Common myeloid progenitor, CD34-positive (primary cell): Measurements from ENCODE around the gene NBPF3.
"Not testable (repeated sequence)": the region's sequence is repeated elsewhere in the genome, so short reads cannot be mapped to it uniquely, and the experiment has no call there.

Experiments used
- CTCF ChIA-PET: fragments of 350-600 bp; sonication (Branson Sonifier 250); formaldehyde crosslinking; loops from one replicate; lab custom pipeline; 2021; ENCODE audit warnings: antibody characterized with exemption; lab: Charles Lee
- POLR2A ChIA-PET: fragments of 350-600 bp; sonication (Branson Sonifier 250); formaldehyde crosslinking; loops from one replicate; lab custom pipeline; 2021; ENCODE audit warnings: antibody characterized with exemption; lab: Charles Lee
- DNase-seq, 3 donors: peaks; one replicate each; pipeline versions ENCODE4 v3.0.0 to v3.0.0-alpha.2; 2013
- H3K27ac ChIP-seq, 2 experiments: 1 replicate in 1 of 2; 2 replicates in 1 of 2; pipeline ENCODE4 v1.7.0; 2013; ENCODE audit warnings: inconsistent platforms in 2 of 2, low read length in 2 of 2, mild to moderate bottlenecking in 2 of 2, low read depth in 1 of 2, moderate library complexity in 1 of 2; ENCODE audit not compliant: severe bottlenecking in 2 of 2, insufficient read depth in 1 of 2, poor library complexity in 1 of 2
- H3K27me3 ChIP-seq, 5 experiments: replicated peaks in 2 of 5; 1 replicate in 3 of 5; 2 replicates in 2 of 5; pipeline versions ENCODE4 v1.6.1 to v1.7.0; 2013; ENCODE audit warnings: low read length in 4 of 5, mild to moderate bottlenecking in 2 of 5, moderate library complexity in 2 of 5, inconsistent platforms in 1 of 5; ENCODE audit not compliant: insufficient read depth in 5 of 5, control insufficient read depth in 4 of 5
- H3K36me3 ChIP-seq, 4 experiments: 1 replicate in 2 of 4; 2 replicates in 2 of 4; pipeline versions ENCODE4 v1.6.1 to v1.7.0; 2013; ENCODE audit warnings: low read length in 3 of 4, control low read depth in 1 of 4, mild to moderate bottlenecking in 1 of 4; ENCODE audit not compliant: control insufficient read depth in 4 of 4, insufficient read depth in 4 of 4
- H3K4me1 ChIP-seq, 4 experiments: 1 replicate in 3 of 4; 2 replicates in 1 of 4; pipeline versions ENCODE4 v1.6.1 to v1.7.1; 2013; ENCODE audit warnings: low read length in 3 of 4, mild to moderate bottlenecking in 3 of 4, control low read depth in 1 of 4, inconsistent platforms in 1 of 4, moderate library complexity in 1 of 4; ENCODE audit not compliant: control insufficient read depth in 4 of 4, insufficient read depth in 4 of 4; ENCODE audit errors: control extremely low read depth in 1 of 4
- H3K4me3 ChIP-seq, 7 experiments: 1 replicate in 4 of 7; 2 replicates in 3 of 7; pipeline versions ENCODE4 v1.5.1 to v1.7.0; 2013; ENCODE audit warnings: mild to moderate bottlenecking in 7 of 7, low read length in 6 of 7, moderate library complexity in 6 of 7, inconsistent platforms in 2 of 7, low read depth in 2 of 7, control low read depth in 1 of 7; ENCODE audit not compliant: insufficient read depth in 4 of 7, control insufficient read depth in 1 of 7; ENCODE audit errors: extremely low read depth in 1 of 7
- H3K9me3 ChIP-seq, 5 experiments: 1 replicate in 4 of 5; 2 replicates in 1 of 5; pipeline versions ENCODE4 v1.6.1 to v1.7.1; 2013; ENCODE audit warnings: low read length in 4 of 5, mild to moderate bottlenecking in 2 of 5, inconsistent platforms in 1 of 5, low read depth in 1 of 5, moderate library complexity in 1 of 5; ENCODE audit not compliant: control insufficient read depth in 4 of 5, insufficient read depth in 2 of 5; ENCODE audit errors: control extremely low read depth in 1 of 5
- WGBS: methylation state at CpG from one replicate; pipeline ENCODE4 v1.1.5; 2013; ENCODE audit not compliant: insufficient coverage; 5-methylcytosine and 5-hydroxymethylcytosine counted together

Gene NBPF3

DNA sequence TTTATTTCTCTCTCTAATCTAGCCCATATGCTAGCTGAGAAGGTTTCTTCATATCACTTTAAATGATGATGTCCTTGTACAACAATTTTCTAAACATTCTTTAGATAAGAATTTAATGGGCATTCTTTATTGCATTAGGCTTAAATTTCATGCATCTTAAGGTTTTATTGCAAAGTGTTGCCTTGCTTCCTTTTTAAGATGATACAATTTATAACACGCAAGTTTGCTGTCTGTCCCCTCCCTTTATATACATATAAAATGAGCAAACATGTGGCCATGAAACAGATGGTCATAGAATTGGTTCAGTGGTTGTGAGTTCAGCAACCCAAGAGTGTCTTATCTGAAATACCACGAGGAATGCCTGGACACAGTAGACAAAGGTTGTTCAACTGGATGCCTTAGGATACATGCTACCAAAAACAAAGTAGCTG lies 12.1 kb downstream of the NBPF3 start:
- CTCF ChIA-PET: no interaction called here

DNA sequence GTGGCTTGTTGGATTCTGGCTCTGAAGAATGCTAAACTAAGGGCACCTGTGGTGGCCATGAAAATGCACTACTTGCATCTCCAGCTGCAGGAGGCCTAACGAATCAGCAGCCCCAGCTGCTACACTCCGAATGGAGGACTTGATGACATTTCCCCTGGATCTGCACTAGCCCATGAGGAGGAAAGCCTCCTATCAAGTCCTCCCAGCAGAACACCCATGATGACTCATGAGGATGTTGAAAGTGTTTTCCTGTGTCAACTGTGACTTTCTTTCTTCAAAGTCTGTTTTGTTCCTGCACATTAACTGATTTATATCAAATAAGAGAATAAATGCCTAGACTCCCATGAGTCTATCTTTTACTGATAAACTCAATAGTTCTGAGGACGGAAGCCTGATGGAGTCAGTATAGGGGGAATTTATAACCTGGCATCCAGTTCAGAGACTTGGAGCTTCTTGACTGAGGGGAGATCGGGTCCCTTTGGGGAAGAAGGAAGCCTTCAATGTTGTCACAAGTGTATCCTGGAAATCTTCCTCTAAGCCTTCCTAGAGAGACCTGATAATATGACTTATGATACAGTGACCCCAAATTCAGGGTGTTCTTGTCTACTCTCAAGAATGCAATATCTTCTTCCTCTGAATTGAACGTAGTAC lies 14.2 kb downstream of the NBPF3 start:
- H3K27me3 ChIP-seq, H3K36me3 ChIP-seq, POLR2A ChIA-PET, H3K27ac ChIP-seq, H3K9me3 ChIP-seq, H3K4me3 ChIP-seq: not testable (repeated sequence)
- CTCF ChIA-PET: interaction anchor here (1.2 to 1.6 kb wide), 4 partner anchors 10 to 221 kb away, joined by 3 read pairs; no protein-coding TSS in a partner anchor
- peaks cover 2 to 37% (median 29%) of the 10 kb centered on the region in 4 experiments for H3K4me1 ChIP-seq
- peak; percentile 65 to 94 (median 90) for DNase-seq
- WGBS: 27% methylated on average over 3 of the region's 5 CpGs

More for the DNA sequence above, 12.1 kb downstream of the NBPF3 start:
- 100% methylated on average over 1 of the region's 2 CpGs for WGBS
- peak in 2 of 3 donors; percentile 11 to 56 for DNase-seq
- Histone ChIP-seq H3K4me3 (no peak overlapping the region), H3K4me1 (peaks cover 2 to 37% (median 29%) of the 10 kb centered on the region in 4 experiments), H3K36me3 (peaks cover 0 to 3% (median under 1%) of the 10 kb centered on the region in 4 experiments), H3K27ac (no peak overlapping the region), H3K27me3 (no peaks in the 10 kb centered on the region), H3K9me3 (no peaks in the 10 kb centered on the region)
- POLR2A ChIA-PET: no interaction called here

DNA sequence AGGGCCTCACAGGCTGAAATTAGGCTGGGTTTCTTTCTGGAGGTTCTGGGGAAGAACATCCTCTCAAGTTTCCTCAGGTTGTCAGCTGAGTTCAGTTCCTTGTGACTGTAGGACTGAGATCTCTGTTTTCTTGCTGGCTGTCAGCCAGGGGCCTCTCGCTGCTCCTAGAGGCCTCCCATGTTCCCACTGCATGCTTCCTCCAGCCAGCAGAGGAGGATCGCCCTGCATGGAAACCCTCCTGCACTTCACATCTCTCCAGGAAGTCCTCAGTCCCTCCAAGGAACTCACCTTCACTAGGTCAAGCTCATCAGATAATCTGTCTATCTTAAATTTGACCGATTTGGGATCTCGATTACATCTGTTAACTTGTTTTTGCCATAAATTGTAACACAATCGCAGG lies 15.0 kb downstream of the NBPF3 start:
- POLR2A ChIA-PET, H3K27me3 ChIP-seq, H3K9me3 ChIP-seq, H3K4me3 ChIP-seq, DNase-seq, H3K36me3 ChIP-seq, H3K27ac ChIP-seq: not testable (repeated sequence)
- peaks cover 2 to 32% (median 25%) of the 10 kb centered on the region in 4 experiments for H3K4me1 ChIP-seq
- WGBS: no CpG with 5 or more reads among the region's 5 CpGs
- CTCF ChIA-PET: interaction anchor here (1.3 to 1.6 kb wide), 2 partner anchors 116 to 222 kb away, joined by 3 read pairs; no protein-coding TSS in a partner anchor

DNA sequence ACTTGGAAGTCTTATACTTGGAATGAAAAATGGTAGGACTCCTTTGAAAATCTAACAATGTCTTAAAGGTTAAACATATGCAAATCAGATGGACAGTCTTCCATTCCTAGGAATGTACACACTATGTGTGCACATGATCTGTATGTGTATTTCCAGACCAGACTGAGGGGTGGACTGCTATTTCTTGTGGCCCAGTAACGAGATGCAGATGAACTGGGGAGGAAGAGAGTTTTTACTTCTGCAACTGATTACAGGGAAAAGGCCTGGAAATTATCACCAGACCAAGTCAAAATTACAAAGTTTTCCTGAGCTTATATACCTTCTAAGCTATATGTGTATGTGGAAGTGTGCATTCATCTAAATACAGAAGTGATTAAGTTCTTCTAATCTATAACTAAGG lies 17.7 kb downstream of the NBPF3 start:
- CTCF ChIA-PET: no interaction called here
- no peak for DNase-seq
- Histone ChIP-seq H3K36me3 (no peaks in the 10 kb centered on the region), H3K9me3 (no peaks in the 10 kb centered on the region), H3K4me1 (peaks cover 0 to 22% (median 18%) of the 10 kb centered on the region in 4 experiments), H3K27ac (no peak overlapping the region), H3K4me3 (no peak overlapping the region), H3K27me3 (no peaks in the 10 kb centered on the region)
- POLR2A ChIA-PET: no interaction called here
- WGBS: 100% methylated on average over 1 of the region's 1 CpG

DNA sequence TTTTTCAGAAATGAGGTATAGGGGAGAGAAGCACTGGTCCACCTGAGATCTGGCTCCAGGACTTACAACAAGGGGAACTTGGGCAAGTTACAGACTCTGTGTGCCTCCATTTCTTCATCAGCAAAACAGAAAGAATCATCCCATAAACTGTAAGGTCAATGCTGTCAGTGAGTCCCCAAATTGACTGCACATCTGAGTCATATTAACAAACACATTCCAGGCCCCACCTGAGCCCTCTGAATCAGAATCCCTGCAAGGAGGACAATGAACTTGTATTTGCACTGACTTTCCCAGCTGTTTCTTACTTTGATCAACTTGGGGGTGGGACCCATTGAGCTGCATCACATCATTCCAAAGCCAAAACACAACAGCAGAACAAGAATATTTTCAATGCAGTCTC lies 25.2 kb downstream of the NBPF3 start:
- H3K4me1 ChIP-seq, H3K27me3 ChIP-seq, CTCF ChIA-PET, H3K36me3 ChIP-seq, H3K4me3 ChIP-seq, DNase-seq, POLR2A ChIA-PET, H3K27ac ChIP-seq, H3K9me3 ChIP-seq: not testable (repeated sequence)

DNA sequence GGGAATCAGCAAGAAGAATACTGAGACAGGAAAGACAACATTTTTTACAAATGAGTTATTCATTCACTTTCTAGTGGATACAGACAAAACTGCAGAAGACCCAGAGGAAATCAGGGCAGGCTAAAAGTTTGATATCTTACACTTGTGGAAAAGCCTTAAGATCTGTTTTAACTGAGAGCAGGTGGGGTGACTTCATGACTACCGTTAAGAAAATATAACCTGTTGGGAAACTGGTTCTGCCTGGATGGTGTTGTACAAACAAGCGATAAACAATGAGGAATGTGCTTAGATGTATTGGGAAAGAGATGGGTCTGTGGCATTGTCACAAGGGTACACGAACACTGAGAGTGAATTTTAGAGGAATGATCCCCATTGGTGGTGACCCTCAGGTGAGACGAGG lies 28.0 kb downstream of the NBPF3 start:
- 95% methylated on average over 4 of the region's 4 CpGs for WGBS
- H3K9me3 ChIP-seq, H3K27ac ChIP-seq, H3K36me3 ChIP-seq, H3K27me3 ChIP-seq, H3K4me3 ChIP-seq, DNase-seq, H3K4me1 ChIP-seq, POLR2A ChIA-PET: not testable (repeated sequence)
- CTCF ChIA-PET: interaction anchor here (1.6 to 3.6 kb wide), 2 partner anchors 18 to 97 kb away, joined by 4 to 12 read pairs; no protein-coding TSS in a partner anchor

DNA sequence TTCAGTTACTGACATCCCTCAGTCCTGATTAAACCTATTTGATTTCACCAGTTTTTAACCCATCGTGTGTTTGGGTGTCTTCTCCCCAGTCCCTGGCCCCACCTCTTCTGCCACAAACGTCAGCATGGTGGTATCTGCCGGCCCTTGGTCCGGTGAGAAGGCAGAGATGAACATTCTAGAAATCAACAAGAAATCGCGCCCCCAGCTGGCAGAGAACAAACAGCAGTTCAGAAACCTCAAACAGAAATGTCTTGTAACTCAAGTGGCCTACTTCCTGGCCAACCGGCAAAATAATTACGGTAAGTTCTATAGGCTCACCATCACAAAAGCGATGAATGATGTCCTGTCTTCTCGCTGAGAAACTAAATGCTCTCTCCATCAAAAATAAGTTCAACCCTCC lies 28.7 kb downstream of the NBPF3 start:
- H3K4me3 ChIP-seq: no peak overlapping the region
- H3K9me3 ChIP-seq: no peaks in the 10 kb centered on the region
- POLR2A ChIA-PET: no interaction called here
- H3K36me3 ChIP-seq: no peaks in the 10 kb centered on the region
- DNase-seq: peak; percentile 55 to 86 (median 63)
- H3K4me1 ChIP-seq: peaks cover 0 to 9% (median 0%) of the 10 kb centered on the region in 4 experiments
- no peaks in the 10 kb centered on the region for H3K27me3 ChIP-seq
- WGBS: 6% methylated on average over 6 of the region's 10 CpGs
- H3K27ac ChIP-seq: no peak overlapping the region
- CTCF ChIA-PET: interaction anchor here (0.9 to 3.6 kb wide), 3 partner anchors 19 to 97 kb away, joined by 3 to 12 read pairs (median 4); no protein-coding TSS in a partner anchor
